ENCODE results near the gene SF3B2. TPM values are rescaled to one million over a fixed set of nuclear protein-coding genes. Genes with fewer than 3 reads are reported as not detected.
A peak's percentile ranks its signal among the peaks of the same experiment; 100 is the strongest.

Gene SF3B2
- polyA plus RNA-seq, 2 of the 4 experiments (the other 2 are of a cell fraction), result 108 to 182 TPM

DNA sequence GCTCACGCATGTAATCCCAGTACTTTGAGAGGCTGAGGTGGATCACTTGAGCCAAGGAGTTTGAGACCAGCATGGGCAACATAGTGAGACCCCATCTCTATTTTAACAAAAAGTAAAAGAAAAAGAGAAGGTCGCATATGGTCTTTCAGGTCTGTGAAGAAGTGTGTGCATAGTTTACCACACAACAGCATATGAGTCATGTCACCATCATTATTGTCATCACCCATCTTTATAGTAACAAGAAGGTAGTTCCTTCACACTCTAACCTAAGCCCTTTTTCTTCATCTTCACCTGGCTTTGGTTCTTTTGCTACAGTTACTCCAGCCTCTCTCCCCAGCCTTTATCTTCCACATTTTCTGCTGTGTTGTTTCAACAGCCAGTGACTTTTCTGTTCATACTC, 57.1 kb downstream of the SF3B2 start:
- WGBS (ENCODE audit: missing lambda C conversion rate), result 84% methylated on average over 2 of the region's 2 CpGs
- peaks cover 95% of the 10 kb centered on the region for H3K4me1 ChIP-seq
- H3K4me2 ChIP-seq, result peak overlapping the region; percentile 2; the same call in 1 of the 3 replicates
- TF ChIP-seq MYC (IDR thresholded peaks at IDR 0.05; ENCODE audit: borderline replicate concordance, low read length), result no peak
- TF ChIP-seq FOSL2 (IDR thresholded peaks at IDR 0.05), result no peak
- TF ChIP-seq FOSL2 (CRISPR knock-in tag; IDR thresholded peaks at IDR 0.05), result peak; percentile 21; the same call in 1 of the 2 replicates
- TF ChIP-seq BHLHE40 (IDR thresholded peaks at IDR 0.05; ENCODE audit: low read depth, low read length), result no peak
- TF ChIP-seq, protein P1, sequence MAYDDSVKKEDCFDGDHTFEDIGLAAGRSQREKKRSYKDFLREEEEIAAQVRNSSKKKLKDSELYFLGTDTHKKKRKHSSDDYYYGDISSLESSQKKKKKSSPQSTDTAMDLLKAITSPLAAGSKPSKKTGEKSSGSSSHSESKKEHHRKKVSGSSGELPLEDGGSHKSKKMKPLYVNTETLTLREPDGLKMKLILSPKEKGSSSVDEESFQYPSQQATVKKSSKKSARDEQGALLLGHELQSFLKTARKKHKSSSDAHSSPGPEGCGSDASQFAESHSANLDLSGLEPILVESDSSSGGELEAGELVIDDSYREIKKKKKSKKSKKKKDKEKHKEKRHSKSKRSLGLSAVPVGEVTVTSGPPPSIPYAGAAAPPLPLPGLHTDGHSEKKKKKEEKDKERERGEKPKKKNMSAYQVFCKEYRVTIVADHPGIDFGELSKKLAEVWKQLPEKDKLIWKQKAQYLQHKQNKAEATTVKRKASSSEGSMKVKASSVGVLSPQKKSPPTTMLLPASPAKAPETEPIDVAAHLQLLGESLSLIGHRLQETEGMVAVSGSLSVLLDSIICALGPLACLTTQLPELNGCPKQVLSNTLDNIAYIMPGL (CRISPR knock-in tag; IDR thresholded peaks at IDR 0.05; ENCODE audit: borderline replicate concordance), result no peak
- TF ChIP-seq, protein P2, sequence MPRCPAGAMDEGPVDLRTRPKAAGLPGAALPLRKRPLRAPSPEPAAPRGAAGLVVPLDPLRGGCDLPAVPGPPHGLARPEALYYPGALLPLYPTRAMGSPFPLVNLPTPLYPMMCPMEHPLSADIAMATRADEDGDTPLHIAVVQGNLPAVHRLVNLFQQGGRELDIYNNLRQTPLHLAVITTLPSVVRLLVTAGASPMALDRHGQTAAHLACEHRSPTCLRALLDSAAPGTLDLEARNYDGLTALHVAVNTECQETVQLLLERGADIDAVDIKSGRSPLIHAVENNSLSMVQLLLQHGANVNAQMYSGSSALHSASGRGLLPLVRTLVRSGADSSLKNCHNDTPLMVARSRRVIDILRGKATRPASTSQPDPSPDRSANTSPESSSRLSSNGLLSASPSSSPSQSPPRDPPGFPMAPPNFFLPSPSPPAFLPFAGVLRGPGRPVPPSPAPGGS (IDR thresholded peaks at IDR 0.05), result no peak
- TF ChIP-seq EP300 (IDR thresholded peaks at IDR 0.05), result no peak
- TF ChIP-seq JUN (IDR thresholded peaks at IDR 0.05), result no peak
- TF ChIP-seq, protein P3, sequence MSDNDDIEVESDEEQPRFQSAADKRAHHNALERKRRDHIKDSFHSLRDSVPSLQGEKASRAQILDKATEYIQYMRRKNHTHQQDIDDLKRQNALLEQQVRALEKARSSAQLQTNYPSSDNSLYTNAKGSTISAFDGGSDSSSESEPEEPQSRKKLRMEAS (IDR thresholded peaks at IDR 0.05), result no peak
- FAIRE-seq, result no peak
- H3K27ac ChIP-seq, result peak overlapping the region; percentile 93; a peak in 5 of 6 replicates
- ChIA-PET POLR2A (no interaction called here), CTCF (interaction anchor here (0.7 to 6.7 kb wide), 3 partner anchors 10 to 41 kb away, joined by 3 to 37 read pairs (median 7); no protein-coding TSS in a partner anchor)
- H3K9me3 ChIP-seq, result no peaks in the 10 kb centered on the region
- H3K4me3 ChIP-seq, result no peak overlapping the region
- no peak for ATAC-seq
- DNase-seq (ENCODE audit: low read depth in 1 of 2, low spot score in 1 of 2), result no peak

DNA sequence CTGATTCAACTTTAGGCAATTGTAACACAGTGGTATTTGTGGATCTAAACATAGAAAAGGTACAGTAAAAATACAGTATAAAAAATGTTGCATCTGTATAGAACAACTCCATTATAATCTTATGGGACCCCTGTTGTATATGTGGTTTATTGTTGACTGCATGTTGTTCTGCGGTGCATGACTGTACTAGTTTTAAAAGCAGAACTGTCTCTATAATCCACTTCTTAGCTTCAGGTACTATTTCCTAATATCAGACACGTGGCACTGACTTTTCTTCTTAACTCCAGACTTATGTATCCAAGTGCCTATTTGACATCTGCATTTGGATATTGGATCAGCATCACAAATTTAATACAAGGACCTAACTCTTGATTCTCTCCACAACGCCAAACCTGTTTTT, 59.0 kb downstream of the SF3B2 start:
- Histone ChIP-seq H3K4me2 (peak overlapping the region; percentile 96), H3K27ac (peak overlapping the region; percentile 93), H3K9me3 (no peaks in the 10 kb centered on the region), H3K4me1 (peaks cover 95% of the 10 kb centered on the region), H3K4me3 (no peak overlapping the region)
- 89% methylated on average over 3 of the region's 3 CpGs for WGBS (ENCODE audit: missing lambda C conversion rate)
- FAIRE-seq (no peak), ATAC-seq (no peak), DNase-seq (ENCODE audit: low read depth in 1 of 2, low spot score in 1 of 2) (no peak)
- ChIA-PET CTCF (interaction anchor here (0.8 to 6.7 kb wide), 3 partner anchors 40 to 111 kb away, joined by 3 to 37 read pairs (median 4); no protein-coding TSS in a partner anchor), POLR2A (interaction anchor here (0.6 kb wide), 1 partner anchor 106 kb away, joined by 6 read pairs; no protein-coding TSS in a partner anchor)
- no peak for TF ChIP-seq MAZ (IDR thresholded peaks at IDR 0.05; ENCODE audit: borderline replicate concordance, low read depth, low read length)
- TF ChIP-seq EHMT2 (IDR thresholded peaks at IDR 0.05; ENCODE audit: low read depth), result no peak
- TF ChIP-seq CEBPB (IDR thresholded peaks at IDR 0.05), result no peak
- TF ChIP-seq HOXB13 (CRISPR knock-in tag; IDR thresholded peaks at IDR 0.05; ENCODE audit: low read depth), result no peak
- TF ChIP-seq HDAC2 (IDR thresholded peaks at IDR 0.05), result no peak
- no peak for TF ChIP-seq ZC3H11A (IDR thresholded peaks at IDR 0.05)
- no peak for TF ChIP-seq ZFP36 (IDR thresholded peaks at IDR 0.05; ENCODE audit: borderline replicate concordance, partially characterized antibody)

DNA sequence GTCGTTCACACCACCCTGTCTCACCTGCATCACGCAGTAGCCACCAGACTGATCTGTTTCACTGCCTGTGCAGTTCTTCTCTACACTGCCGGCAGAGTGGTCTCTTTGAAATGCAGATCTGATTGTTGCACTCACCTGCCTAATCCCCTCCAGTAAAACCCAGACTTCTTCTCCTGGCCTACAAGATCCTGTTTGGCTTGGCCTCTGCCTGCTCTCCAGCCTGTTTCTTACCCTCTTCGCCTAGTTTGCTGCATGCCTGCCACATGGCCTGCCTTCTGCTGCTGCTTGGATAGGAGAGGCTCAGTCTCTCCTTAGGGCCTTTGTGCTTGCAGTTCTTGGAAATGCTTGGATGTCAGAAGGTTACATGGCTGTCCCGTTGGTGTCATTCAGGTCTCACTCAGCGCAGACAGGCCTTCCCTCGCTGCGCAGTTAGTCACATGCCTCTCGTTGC, 59.9 kb downstream of the SF3B2 start:
- POLR2A ChIA-PET, result interaction anchor here (1.1 kb wide), 1 partner anchor 31 kb away, joined by 3 read pairs; no protein-coding TSS in a partner anchor
- TF ChIP-seq, protein P4, sequence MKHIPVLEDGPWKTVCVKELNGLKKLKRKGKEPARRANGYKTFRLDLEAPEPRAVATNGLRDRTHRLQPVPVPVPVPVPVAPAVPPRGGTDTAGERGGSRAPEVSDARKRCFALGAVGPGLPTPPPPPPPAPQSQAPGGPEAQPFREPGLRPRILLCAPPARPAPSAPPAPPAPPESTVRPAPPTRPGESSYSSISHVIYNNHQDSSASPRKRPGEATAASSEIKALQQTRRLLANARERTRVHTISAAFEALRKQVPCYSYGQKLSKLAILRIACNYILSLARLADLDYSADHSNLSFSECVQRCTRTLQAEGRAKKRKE (CRISPR knock-in tag; IDR thresholded peaks at IDR 0.05; ENCODE audit: low read depth), result 0 out of 2 replicates have a peak, but pooled peaks have one; percentile 26
- peak; percentile 58 for TF ChIP-seq ZFP36 (IDR thresholded peaks at IDR 0.05; ENCODE audit: borderline replicate concordance, partially characterized antibody)
- no peak for TF ChIP-seq CEBPB (IDR thresholded peaks at IDR 0.05)
- TF ChIP-seq EP300 (IDR thresholded peaks at IDR 0.05), result no peak
- TF ChIP-seq, protein P3 (IDR thresholded peaks at IDR 0.05), result peak; percentile 70
- no peak for TF ChIP-seq FOSB (CRISPR knock-in tag; IDR thresholded peaks at IDR 0.05)
- TF ChIP-seq HOXB13 (CRISPR knock-in tag; IDR thresholded peaks at IDR 0.05; ENCODE audit: low read depth), result 0 out of 2 replicates have a peak, but pooled peaks have one; percentile 32
- TF ChIP-seq, protein P5, sequence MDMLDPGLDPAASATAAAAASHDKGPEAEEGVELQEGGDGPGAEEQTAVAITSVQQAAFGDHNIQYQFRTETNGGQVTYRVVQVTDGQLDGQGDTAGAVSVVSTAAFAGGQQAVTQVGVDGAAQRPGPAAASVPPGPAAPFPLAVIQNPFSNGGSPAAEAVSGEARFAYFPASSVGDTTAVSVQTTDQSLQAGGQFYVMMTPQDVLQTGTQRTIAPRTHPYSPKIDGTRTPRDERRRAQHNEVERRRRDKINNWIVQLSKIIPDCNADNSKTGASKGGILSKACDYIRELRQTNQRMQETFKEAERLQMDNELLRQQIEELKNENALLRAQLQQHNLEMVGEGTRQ (IDR thresholded peaks at IDR 0.05), result peak; percentile 16; the same call in 1 of the 2 replicates
- TF ChIP-seq MAFK (IDR thresholded peaks at IDR 0.05; ENCODE audit: partially characterized antibody), result no peak
- peak overlapping the region; percentile 93 for H3K27ac ChIP-seq
- FAIRE-seq (no peak), ATAC-seq (peak; percentile 34 to 44; a peak in 5 of 6 replicates), DNase-seq (ENCODE audit: low read depth in 1 of 2, low spot score in 1 of 2) (peak in 1 of 2 experiments; percentile 27)
- H3K4me3 ChIP-seq, result peak overlapping the region; percentile 9; the same call in 1 of the 3 replicates
- 39% methylated on average over 9 of the region's 9 CpGs for WGBS (ENCODE audit: missing lambda C conversion rate)
- CTCF ChIA-PET, result interaction anchor here (0.8 to 6.7 kb wide), 3 partner anchors 41 to 110 kb away, joined by 3 to 37 read pairs (median 4); no protein-coding TSS in a partner anchor
- peaks cover 95% of the 10 kb centered on the region for H3K4me1 ChIP-seq
- H3K9me3 ChIP-seq, result no peaks in the 10 kb centered on the region
- peak overlapping the region; percentile 96 for H3K4me2 ChIP-seq

Measured in A549 (cell line).